PC-9 (cell line): Measurements from ENCODE around the gene KCNH3. TPM values are rescaled to one million over a fixed set of nuclear protein-coding genes. Genes with fewer than 3 reads are reported as not detected.

Experiments used
- BruUV-seq: library from RNA; stranded (reverse); fragments of 400-500 nt; replicated peaks from 2 replicates; lab custom pipeline; 2021; lab: Mats Ljungman, UMichigan
- CTCF ChIA-PET: fragments of 300-600 bp; sonication (Branson Sonifier 250); formaldehyde crosslinking; loops from one replicate; lab custom pipeline; 2022; ENCODE audit warnings: antibody characterized with exemption; lab: Charles Lee
- POLR2A ChIA-PET: fragments of 300-600 bp; sonication (Branson Sonifier 250); formaldehyde crosslinking; loops from one replicate; lab custom pipeline; 2022; ENCODE audit warnings: antibody characterized with exemption; ENCODE audit not compliant: unreplicated experiment; lab: Charles Lee
- DNase-seq, 2 experiments: peaks; one replicate each; pipeline versions ENCODE4 v3.0.0 to v3.0.0-alpha.2; 2015 to 2022; ENCODE audit warnings: mixed read lengths in 1 of 2
- H2AFZ ChIP-seq: fragments of 200-600 bp; sonication (generic); 2 replicates; pipeline ENCODE4 v1.8.1; 2017; ENCODE audit warnings: antibody characterized with exemption
- H3F3A ChIP-seq: fragments of 200-600 bp; sonication (generic); 2 replicates; pipeline ENCODE4 v1.8.1; 2017; ENCODE audit warnings: antibody characterized with exemption, mild to moderate bottlenecking, low read depth; ENCODE audit not compliant: insufficient read depth
- H3K27ac ChIP-seq: fragments of 200-600 bp; sonication (generic); 2 replicates; pipeline ENCODE4 v1.6.1; 2016; ENCODE audit warnings: mixed run types
- H3K27me3 ChIP-seq: fragments of 200-600 bp; sonication (generic); 2 replicates; pipeline ENCODE4 v1.6.1; 2016; ENCODE audit warnings: low read depth, mixed run types; ENCODE audit not compliant: insufficient read depth
- H3K36me3 ChIP-seq: fragments of 200-600 bp; sonication (generic); 2 replicates; pipeline ENCODE4 v1.6.1; 2016; ENCODE audit warnings: low read depth, mixed run types
- H3K4me1 ChIP-seq: fragments of 200-600 bp; sonication (generic); replicated peaks from 2 replicates; pipeline ENCODE4 v1.6.1; 2016; ENCODE audit warnings: mixed run types; ENCODE audit not compliant: insufficient read depth
- H3K4me2 ChIP-seq: fragments of 200-600 bp; sonication (generic); 2 replicates; pipeline ENCODE4 v1.6.1; 2017; ENCODE audit warnings: mixed run types
- H3K4me3 ChIP-seq: fragments of 200-600 bp; sonication (generic); 2 replicates; pipeline ENCODE4 v1.6.1; 2016; ENCODE audit warnings: mixed run types
- H3K79me2 ChIP-seq: fragments of 200-600 bp; sonication (generic); 2 replicates; pipeline ENCODE4 v1.6.1; 2017; ENCODE audit warnings: low read depth, mixed run types
- H3K9me2 ChIP-seq: fragments of 200-600 bp; sonication (generic); 2 replicates; pipeline ENCODE4 v1.8.1; 2017; ENCODE audit warnings: mild to moderate bottlenecking; ENCODE audit not compliant: insufficient read depth
- H3K9me3 ChIP-seq: fragments of 200-600 bp; sonication (generic); 2 replicates; pipeline ENCODE4 v1.8.1; 2016; ENCODE audit warnings: low read depth; ENCODE audit not compliant: insufficient read depth
- H4K20me1 ChIP-seq: fragments of 200-600 bp; sonication (generic); 2 replicates; pipeline ENCODE4 v1.8.1; 2017; ENCODE audit not compliant: insufficient read depth
- EZH2 ChIP-seq: fragments of 200-600 bp; sonication (generic); IDR thresholded peaks from 2 replicates; pipeline ENCODE4 v1.8.0; 2017; ENCODE audit warnings: antibody characterized with exemption, low read depth
- intact Hi-C: fragments of 100-400 bp; cut with micrococcal nuclease; formaldehyde crosslinking; loops from one replicate; pipeline ENCODE4 v1.10.0; 2022; ENCODE audit not compliant: unreplicated experiment
- total RNA-seq: library from RNA; stranded (reverse); gene quantifications from 2 replicates; pipeline ENCODE4 v1.2.3, GENCODE V29; 2021
- TF ChIP-seq, protein P1 (sequence below): fragments of 200-600 bp; sonication (generic); conservative IDR thresholded peaks from 2 replicates; pipeline ENCODE4 v1.6.1; 2017; ENCODE audit warnings: mixed run types, antibody characterized with exemption, mild to moderate bottlenecking, moderate library complexity

The KCNH3 gene
- total RNA-seq, 1 experiment from 2014 or later = not detected

DNA sequence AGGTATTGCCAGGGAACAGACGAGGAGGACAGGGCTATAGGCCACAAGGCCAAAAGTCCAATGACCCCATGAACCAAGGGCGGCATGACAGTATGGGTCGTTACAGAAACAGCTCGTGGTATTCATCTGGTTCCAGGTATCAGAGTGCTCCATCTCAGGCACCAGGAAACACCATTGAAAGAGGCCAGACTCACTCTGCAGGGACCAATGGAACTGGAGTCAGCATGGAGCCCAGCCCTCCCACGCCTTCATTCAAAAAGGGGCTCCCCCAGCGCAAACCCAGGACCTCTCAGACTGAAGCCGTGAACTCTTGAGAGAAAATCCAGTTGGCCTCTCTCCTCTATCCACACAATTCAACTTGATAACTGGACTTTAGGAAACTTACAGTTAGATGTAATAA, 12.9 kb upstream of the KCNH3 start:
- no peaks in the 10 kb centered on the region for H3K9me2 ChIP-seq
- intact Hi-C loops = no loop called here
- no peak overlapping the region for H3K4me2 ChIP-seq
- H3K4me1 ChIP-seq = no peaks in the 10 kb centered on the region
- H3K27ac ChIP-seq = no peak overlapping the region
- no peak for DNase-seq
- no peak for TF ChIP-seq EZH2
- TF ChIP-seq, protein P1, sequence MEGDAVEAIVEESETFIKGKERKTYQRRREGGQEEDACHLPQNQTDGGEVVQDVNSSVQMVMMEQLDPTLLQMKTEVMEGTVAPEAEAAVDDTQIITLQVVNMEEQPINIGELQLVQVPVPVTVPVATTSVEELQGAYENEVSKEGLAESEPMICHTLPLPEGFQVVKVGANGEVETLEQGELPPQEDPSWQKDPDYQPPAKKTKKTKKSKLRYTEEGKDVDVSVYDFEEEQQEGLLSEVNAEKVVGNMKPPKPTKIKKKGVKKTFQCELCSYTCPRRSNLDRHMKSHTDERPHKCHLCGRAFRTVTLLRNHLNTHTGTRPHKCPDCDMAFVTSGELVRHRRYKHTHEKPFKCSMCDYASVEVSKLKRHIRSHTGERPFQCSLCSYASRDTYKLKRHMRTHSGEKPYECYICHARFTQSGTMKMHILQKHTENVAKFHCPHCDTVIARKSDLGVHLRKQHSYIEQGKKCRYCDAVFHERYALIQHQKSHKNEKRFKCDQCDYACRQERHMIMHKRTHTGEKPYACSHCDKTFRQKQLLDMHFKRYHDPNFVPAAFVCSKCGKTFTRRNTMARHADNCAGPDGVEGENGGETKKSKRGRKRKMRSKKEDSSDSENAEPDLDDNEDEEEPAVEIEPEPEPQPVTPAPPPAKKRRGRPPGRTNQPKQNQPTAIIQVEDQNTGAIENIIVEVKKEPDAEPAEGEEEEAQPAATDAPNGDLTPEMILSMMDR = no peak
- H3K79me2 ChIP-seq = no peaks in the 10 kb centered on the region
- no peaks in the 10 kb centered on the region for H3K9me3 ChIP-seq
- peaks cover 7% of the 10 kb centered on the region; the same call in 1 of the 2 replicates for H3K36me3 ChIP-seq
- POLR2A ChIA-PET = interaction anchor here (0.6 kb wide), 1 partner anchor 89 kb away, joined by 3 read pairs; no protein-coding TSS in a partner anchor
- H3K4me3 ChIP-seq = no peak overlapping the region
- H3K27me3 ChIP-seq = no peaks in the 10 kb centered on the region
- peaks cover 4% of the 10 kb centered on the region; the same call in 1 of the 2 replicates for H3F3A ChIP-seq
- H2AFZ ChIP-seq = no peak overlapping the region
- BruUV-seq = no TSS peak
- CTCF ChIA-PET = no interaction called here
- no peaks in the 10 kb centered on the region for H4K20me1 ChIP-seq

DNA sequence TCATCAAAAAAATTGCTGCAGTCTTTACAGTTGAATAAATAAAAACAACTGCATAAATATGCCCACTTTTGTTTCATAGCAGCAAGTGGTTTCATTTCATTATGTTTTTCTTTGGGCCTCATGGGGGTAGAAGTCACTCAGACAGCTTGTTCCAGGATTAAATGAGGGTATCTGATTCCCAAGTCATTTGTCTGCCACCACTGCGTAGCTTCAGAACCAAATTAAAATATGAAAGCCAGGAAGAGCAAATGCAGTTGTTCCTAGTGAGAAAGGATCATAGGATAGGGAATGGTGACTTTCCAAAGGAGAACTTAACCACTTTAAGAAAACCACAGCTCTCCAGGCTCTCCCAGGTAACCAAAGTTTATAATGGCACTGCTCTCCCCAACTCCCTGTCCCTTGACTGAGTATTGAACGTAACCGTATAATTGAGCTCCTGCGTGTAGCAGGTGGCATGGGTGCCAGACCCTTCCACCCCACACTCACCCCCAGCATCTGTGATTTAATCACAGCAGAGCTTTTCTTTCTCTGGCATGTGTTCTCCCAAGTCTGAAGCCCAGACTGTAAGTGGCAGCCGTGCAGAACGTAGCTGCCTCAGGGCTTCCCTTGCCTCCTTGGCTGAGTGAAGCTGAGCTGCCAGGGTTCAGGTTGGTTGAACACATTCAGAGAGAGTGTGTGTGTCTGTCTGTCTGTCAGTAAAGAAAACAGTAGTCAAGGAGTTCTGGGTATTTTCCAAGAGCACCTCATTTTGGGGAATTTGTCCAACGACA, 11.3 kb upstream of the KCNH3 start:
- H3K4me3 ChIP-seq = no peak overlapping the region
- peaks cover 7% of the 10 kb centered on the region; the same call in 1 of the 2 replicates for H3K36me3 ChIP-seq
- H2AFZ ChIP-seq = no peak overlapping the region
- no peaks in the 10 kb centered on the region for H3K9me2 ChIP-seq
- intact Hi-C loops = no loop called here
- no peak for TF ChIP-seq EZH2
- TF ChIP-seq, protein P1 = no peak
- no peak overlapping the region for H3K27ac ChIP-seq
- H3F3A ChIP-seq = peaks cover 4% of the 10 kb centered on the region; the same call in 1 of the 2 replicates
- H3K9me3 ChIP-seq = no peaks in the 10 kb centered on the region
- H3K79me2 ChIP-seq = no peaks in the 10 kb centered on the region
- H3K4me2 ChIP-seq = no peak overlapping the region
- no peaks in the 10 kb centered on the region for H4K20me1 ChIP-seq
- no peaks in the 10 kb centered on the region for H3K27me3 ChIP-seq
- no peaks in the 10 kb centered on the region for H3K4me1 ChIP-seq
- CTCF ChIA-PET = interaction anchor here (0.6 kb wide), 2 partner anchors 212 to 387 kb away, joined by 4 to 16 read pairs; no protein-coding TSS in a partner anchor
- no peak for DNase-seq
- POLR2A ChIA-PET = interaction anchor here (0.7 kb wide), 1 partner anchor 41 kb away, joined by 3 read pairs; no protein-coding TSS in a partner anchor
- no TSS peak for BruUV-seq

DNA sequence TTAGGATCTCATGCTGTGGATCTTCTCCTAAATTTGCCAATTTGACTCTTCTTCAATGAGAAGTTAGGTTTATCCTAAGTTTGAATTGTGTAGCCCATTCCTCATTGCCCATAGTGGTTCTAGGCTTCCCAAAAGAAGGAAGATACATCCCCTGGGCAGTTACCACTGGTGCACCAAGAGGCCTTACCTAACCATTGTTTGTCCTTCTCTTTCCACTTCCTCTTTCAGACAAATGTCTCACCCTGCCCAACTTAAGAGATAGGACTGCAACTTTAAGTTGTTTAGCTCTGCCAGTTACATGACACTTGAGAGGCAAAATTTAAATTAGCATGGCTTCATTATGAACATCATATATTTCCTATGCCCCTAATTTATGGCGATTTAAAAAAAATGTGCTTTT, 9.4 kb upstream of the KCNH3 start:
- H4K20me1 ChIP-seq = no peaks in the 10 kb centered on the region
- no peaks in the 10 kb centered on the region for H3K27me3 ChIP-seq
- no peak overlapping the region for H3K4me2 ChIP-seq
- peaks cover 7% of the 10 kb centered on the region; the same call in 1 of the 2 replicates for H3K36me3 ChIP-seq
- POLR2A ChIA-PET = no interaction called here
- peaks cover 4% of the 10 kb centered on the region; the same call in 1 of the 2 replicates for H3F3A ChIP-seq
- H3K27ac ChIP-seq = no peak overlapping the region
- no peak for DNase-seq
- TF ChIP-seq, protein P1 = no peak
- no peak for TF ChIP-seq EZH2
- BruUV-seq = no TSS peak
- no peak overlapping the region for H2AFZ ChIP-seq
- no peaks in the 10 kb centered on the region for H3K9me2 ChIP-seq
- no peaks in the 10 kb centered on the region for H3K9me3 ChIP-seq
- CTCF ChIA-PET = no interaction called here
- H3K4me3 ChIP-seq = no peak overlapping the region
- no peaks in the 10 kb centered on the region for H3K79me2 ChIP-seq
- H3K4me1 ChIP-seq = no peaks in the 10 kb centered on the region
- intact Hi-C loops = no loop called here
